DOHH2 (cell line): Measurements from ENCODE around the gene CBLC.

Experiments used
- CTCF ChIP-seq: fragments of 200-600 bp; sonication (generic); IDR thresholded peaks from one replicate; pipeline ENCODE4 v1.5.1; 2014; ENCODE audit warnings: antibody characterized with exemption, mild to moderate bottlenecking, low read depth, low read length; ENCODE audit not compliant: poor library complexity, severe bottlenecking
- EZH2phosphoT487 ChIP-seq: fragments of 200-600 bp; sonication (generic); IDR thresholded peaks from 2 replicates; pipeline ENCODE4 v1.6.1; 2017; ENCODE audit warnings: borderline replicate concordance, mild to moderate bottlenecking, antibody characterized with exemption, low read length, moderate library complexity, mixed read lengths

- TF ChIP-seq CTCF, result no peak
- no peak for TF ChIP-seq EZH2phosphoT487
Observed at GRCh38 chr19:44824761-44825160, 47.1 kb downstream of the CBLC start.
